ENCODE results near the gene TAS2R19.

The TAS2R19 gene

DNA sequence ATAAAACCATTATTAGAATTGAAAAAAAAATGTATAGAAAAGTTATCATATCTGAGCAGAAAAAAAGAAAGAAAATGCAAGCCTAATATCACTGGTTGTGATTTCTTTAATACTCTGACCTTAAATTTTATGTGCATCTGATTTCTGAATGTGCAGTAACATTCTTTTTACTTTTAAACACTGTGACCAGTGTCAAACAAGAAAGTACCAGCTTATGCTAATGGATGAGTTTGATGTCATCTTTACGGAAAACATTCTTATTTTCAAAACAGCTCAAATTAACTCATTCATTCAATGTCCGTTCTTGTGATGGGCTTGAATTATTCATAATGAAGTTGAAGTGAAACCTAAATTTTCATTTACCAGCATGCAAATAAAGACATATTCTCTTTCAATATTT lies 35.6 kb downstream of the TAS2R19 start, which contains the start of gene TAS2R50:
TAS2R50 (minus strand) TSS at position 101 of the 400 bp plus-strand sequence; CDS start at position 49, 52 bp downstream.
- DNase-seq, result no peak

DNA sequence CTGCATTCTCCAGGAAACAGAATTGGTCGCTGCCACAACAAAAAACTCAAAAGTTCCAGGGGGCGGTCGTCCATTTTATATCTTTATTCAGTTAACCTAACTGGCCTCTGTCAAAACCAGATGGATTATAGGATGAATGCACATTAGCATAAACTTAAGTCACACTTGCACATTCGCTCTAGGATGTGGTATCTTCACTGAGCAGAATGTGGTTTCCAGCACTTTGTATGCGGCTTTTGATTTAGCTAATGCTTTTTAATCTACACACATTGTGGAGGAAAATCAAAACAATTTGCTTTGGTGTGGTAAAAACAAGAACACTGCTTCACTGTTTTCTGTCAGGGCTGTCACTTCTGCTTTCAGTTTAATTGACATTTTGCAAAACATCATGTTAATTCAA lies 40.2 kb downstream of the TAS2R19 start:
- DNase-seq, result no peak

DNA sequence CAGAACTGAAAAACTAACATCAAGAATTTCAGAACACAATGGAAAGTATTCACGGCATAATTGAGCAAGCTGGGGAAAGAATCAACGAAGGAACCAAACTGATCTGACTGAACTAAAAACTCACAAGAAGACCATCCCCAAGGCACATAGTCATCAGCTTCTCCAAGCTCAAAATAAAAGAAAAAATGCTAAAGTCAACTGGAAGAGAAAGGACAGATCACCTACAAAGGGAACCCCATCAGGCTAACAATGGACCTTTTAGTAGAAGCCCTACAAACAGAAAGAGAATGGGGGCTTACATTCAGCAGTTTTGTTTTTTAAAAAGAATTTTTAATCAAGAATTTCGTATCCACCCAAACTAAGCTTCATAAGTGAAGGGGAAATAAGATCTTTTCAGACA lies 47.5 kb downstream of the TAS2R19 start:
- DNase-seq, result no peak
